ENCODE measurements around the gene GLUD2.

The GLUD2 gene

DNA sequence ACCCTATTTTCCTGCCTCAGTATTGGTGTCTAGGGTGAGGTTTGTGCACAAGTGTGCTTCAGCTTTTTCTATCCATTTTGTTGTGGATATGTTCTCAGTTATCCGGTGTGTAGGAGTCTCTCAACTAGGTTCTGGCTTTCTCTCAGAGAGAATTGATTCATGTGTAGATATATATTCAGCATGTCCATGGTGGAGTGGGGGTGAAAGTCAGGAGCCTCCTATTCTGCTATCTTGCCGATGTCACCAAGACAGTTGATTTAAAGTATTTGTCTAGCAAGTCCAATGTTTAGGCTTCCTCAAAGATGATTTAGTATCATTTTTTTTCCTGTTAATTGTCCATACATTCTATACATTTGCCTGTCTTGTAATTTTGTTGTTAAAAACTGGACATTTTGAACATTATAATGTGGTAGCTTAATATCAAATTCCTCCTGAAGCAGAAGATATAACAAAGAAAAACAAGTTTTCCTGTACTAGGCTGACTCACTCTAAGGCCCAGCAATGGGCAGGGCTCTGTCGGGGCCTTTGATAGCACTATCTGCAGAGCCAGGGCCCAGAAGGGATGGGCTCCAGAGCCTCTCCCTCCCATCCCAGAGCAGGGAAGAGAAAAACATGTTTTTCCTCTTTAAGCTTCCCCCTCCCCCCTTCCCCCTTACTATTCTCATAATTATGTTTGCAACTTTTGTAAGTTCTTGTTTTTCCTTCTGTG is 37.6 kb downstream of the GLUD2 start:
- no peak for TF ChIP-seq YY1 (IDR thresholded peaks at IDR 0.05; ENCODE audit: low read depth)
- TF ChIP-seq ZBTB7A (IDR thresholded peaks at IDR 0.05; ENCODE audit: low read depth) = no peak
- TF ChIP-seq EGR1 (IDR thresholded peaks at IDR 0.05) = no peak
- no peak for TF ChIP-seq NFIC (IDR thresholded peaks at IDR 0.05)
- TF ChIP-seq TEAD4 (IDR thresholded peaks at IDR 0.05) = no peak
- TF ChIP-seq TCF12 (IDR thresholded peaks at IDR 0.05; ENCODE audit: low read depth) = no peak
- TF ChIP-seq, protein P1, sequence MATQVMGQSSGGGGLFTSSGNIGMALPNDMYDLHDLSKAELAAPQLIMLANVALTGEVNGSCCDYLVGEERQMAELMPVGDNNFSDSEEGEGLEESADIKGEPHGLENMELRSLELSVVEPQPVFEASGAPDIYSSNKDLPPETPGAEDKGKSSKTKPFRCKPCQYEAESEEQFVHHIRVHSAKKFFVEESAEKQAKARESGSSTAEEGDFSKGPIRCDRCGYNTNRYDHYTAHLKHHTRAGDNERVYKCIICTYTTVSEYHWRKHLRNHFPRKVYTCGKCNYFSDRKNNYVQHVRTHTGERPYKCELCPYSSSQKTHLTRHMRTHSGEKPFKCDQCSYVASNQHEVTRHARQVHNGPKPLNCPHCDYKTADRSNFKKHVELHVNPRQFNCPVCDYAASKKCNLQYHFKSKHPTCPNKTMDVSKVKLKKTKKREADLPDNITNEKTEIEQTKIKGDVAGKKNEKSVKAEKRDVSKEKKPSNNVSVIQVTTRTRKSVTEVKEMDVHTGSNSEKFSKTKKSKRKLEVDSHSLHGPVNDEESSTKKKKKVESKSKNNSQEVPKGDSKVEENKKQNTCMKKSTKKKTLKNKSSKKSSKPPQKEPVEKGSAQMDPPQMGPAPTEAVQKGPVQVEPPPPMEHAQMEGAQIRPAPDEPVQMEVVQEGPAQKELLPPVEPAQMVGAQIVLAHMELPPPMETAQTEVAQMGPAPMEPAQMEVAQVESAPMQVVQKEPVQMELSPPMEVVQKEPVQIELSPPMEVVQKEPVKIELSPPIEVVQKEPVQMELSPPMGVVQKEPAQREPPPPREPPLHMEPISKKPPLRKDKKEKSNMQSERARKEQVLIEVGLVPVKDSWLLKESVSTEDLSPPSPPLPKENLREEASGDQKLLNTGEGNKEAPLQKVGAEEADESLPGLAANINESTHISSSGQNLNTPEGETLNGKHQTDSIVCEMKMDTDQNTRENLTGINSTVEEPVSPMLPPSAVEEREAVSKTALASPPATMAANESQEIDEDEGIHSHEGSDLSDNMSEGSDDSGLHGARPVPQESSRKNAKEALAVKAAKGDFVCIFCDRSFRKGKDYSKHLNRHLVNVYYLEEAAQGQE (IDR thresholded peaks at IDR 0.05; ENCODE audit: low read depth) = no peak
- no peak for TF ChIP-seq RAD21 (IDR thresholded peaks at IDR 0.05; ENCODE audit: low read depth)
- no peak for TF ChIP-seq CEBPB (IDR thresholded peaks at IDR 0.05)
- TF ChIP-seq, protein P2, sequence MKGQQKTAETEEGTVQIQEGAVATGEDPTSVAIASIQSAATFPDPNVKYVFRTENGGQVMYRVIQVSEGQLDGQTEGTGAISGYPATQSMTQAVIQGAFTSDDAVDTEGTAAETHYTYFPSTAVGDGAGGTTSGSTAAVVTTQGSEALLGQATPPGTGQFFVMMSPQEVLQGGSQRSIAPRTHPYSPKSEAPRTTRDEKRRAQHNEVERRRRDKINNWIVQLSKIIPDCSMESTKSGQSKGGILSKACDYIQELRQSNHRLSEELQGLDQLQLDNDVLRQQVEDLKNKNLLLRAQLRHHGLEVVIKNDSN (IDR thresholded peaks at IDR 0.05) = no peak
- TF ChIP-seq FOXM1 (IDR thresholded peaks at IDR 0.05; ENCODE audit: borderline replicate concordance, low read depth) = no peak
- no peak for TF ChIP-seq EP300 (IDR thresholded peaks at IDR 0.05; ENCODE audit: borderline replicate concordance)

DNA sequence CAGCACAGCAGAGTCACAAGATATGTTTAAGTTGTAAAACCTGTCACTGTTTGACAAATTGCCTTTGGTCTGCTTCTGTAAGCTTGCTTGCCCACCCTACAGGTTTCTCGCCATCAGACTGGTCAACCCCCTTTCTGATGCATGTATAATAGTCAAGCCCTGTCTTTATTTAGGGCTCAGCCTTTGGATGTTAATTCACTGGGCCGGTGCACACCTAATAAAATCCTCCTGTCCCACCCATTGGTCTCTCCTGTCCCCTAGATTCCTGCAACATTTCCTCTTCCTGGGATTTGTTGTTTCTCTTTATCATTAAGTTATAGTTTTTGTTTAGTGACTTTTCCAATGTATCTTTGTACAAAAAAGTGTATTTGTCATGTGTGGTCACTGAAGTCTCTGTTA is 38.2 kb downstream of the GLUD2 start:
- TF ChIP-seq YY1 (IDR thresholded peaks at IDR 0.05; ENCODE audit: low read depth) (no peak), CEBPB (IDR thresholded peaks at IDR 0.05) (no peak), TCF12 (IDR thresholded peaks at IDR 0.05; ENCODE audit: low read depth) (no peak), TEAD4 (IDR thresholded peaks at IDR 0.05) (no peak), RAD21 (IDR thresholded peaks at IDR 0.05; ENCODE audit: low read depth) (no peak), NFIC (IDR thresholded peaks at IDR 0.05) (no peak), ZBTB7A (IDR thresholded peaks at IDR 0.05; ENCODE audit: low read depth) (no peak), TAF1 (IDR thresholded peaks at IDR 0.05; ENCODE audit: low read depth) (no peak), CREB1 (IDR thresholded peaks at IDR 0.05; ENCODE audit: low read depth) (no peak), FOXM1 (IDR thresholded peaks at IDR 0.05; ENCODE audit: borderline replicate concordance, low read depth) (no peak), EGR1 (IDR thresholded peaks at IDR 0.05) (no peak), EP300 (IDR thresholded peaks at IDR 0.05; ENCODE audit: borderline replicate concordance) (no peak)
- TF ChIP-seq, protein P3, sequence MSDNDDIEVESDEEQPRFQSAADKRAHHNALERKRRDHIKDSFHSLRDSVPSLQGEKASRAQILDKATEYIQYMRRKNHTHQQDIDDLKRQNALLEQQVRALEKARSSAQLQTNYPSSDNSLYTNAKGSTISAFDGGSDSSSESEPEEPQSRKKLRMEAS (IDR thresholded peaks at IDR 0.05) = no peak
- TF ChIP-seq, protein P1 (IDR thresholded peaks at IDR 0.05; ENCODE audit: low read depth) = no peak
- TF ChIP-seq, protein P2 (IDR thresholded peaks at IDR 0.05) = no peak

DNA sequence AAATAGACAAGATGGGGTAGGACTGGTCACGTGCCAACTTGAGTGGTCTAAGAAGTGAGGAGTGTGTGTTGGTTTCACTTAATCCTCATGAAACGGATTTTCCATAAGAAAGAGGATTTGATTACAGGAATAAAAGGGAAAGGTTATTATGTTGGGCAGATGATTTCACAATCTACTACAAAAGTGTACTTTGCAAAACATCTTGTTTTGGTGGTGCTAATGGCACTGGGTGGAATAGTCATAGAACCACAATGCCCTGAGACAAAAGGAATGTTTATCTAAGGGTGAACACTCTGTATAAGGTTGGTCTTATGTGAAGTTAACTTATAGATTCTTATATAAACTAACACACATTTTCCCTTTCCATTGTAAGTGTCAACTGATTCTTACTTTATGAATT is 45.6 kb downstream of the GLUD2 start:
- TF ChIP-seq TEAD4 (IDR thresholded peaks at IDR 0.05) (no peak), RAD21 (IDR thresholded peaks at IDR 0.05; ENCODE audit: low read depth) (no peak), EP300 (IDR thresholded peaks at IDR 0.05; ENCODE audit: borderline replicate concordance) (no peak), CREB1 (IDR thresholded peaks at IDR 0.05; ENCODE audit: low read depth) (no peak), EGR1 (IDR thresholded peaks at IDR 0.05) (no peak), TCF12 (IDR thresholded peaks at IDR 0.05; ENCODE audit: low read depth) (no peak), NFIC (IDR thresholded peaks at IDR 0.05) (no peak), YY1 (IDR thresholded peaks at IDR 0.05; ENCODE audit: low read depth) (no peak), FOXM1 (IDR thresholded peaks at IDR 0.05; ENCODE audit: borderline replicate concordance, low read depth) (no peak), TAF1 (IDR thresholded peaks at IDR 0.05; ENCODE audit: low read depth) (no peak), ZBTB7A (IDR thresholded peaks at IDR 0.05; ENCODE audit: low read depth) (no peak)
- TF ChIP-seq, protein P1 (IDR thresholded peaks at IDR 0.05; ENCODE audit: low read depth) = no peak
- TF ChIP-seq, protein P3 (IDR thresholded peaks at IDR 0.05) = no peak
- TF ChIP-seq, protein P2 (IDR thresholded peaks at IDR 0.05) = no peak
